NB4 (cell line): ENCODE results near the gene TSPAN10.

Experiments used
- MYC ChIP-seq: IDR thresholded peaks from 2 replicates; pipeline ENCODE4 v1.6.1; 2011; ENCODE audit warnings: low read depth, low read length
- POLR2A ChIP-seq: IDR thresholded peaks from 2 replicates; pipeline ENCODE4 v1.6.1; 2011; ENCODE audit warnings: mild to moderate bottlenecking; ENCODE audit not compliant: insufficient read length; ENCODE audit errors: extremely low read depth
- TF ChIP-seq, protein P1 (sequence below): IDR thresholded peaks from one replicate; pipeline ENCODE4 v1.5.1; 2012; ENCODE audit warnings: low read depth, low read length

DNA sequence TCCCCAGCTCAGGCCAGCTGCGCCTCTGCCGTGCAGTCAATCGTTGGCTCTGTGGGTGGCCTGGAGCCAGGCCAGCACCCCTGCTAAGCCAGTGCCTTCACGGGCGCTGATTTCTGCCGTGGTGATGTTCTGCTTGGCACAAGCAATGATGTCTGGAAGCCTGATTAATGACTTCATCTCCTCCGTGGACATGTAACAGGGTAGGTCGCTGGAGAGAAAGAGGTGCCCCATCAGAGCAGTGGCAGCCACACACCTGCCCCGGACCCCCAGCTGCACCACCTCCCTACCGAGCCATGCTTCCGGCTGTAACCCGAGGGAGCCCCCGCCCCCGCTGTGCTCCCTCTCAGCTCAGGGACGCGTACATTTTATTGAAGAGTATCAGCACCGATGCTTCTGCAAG is 44.7 kb downstream of the TSPAN10 start:
- TF ChIP-seq, protein P1, sequence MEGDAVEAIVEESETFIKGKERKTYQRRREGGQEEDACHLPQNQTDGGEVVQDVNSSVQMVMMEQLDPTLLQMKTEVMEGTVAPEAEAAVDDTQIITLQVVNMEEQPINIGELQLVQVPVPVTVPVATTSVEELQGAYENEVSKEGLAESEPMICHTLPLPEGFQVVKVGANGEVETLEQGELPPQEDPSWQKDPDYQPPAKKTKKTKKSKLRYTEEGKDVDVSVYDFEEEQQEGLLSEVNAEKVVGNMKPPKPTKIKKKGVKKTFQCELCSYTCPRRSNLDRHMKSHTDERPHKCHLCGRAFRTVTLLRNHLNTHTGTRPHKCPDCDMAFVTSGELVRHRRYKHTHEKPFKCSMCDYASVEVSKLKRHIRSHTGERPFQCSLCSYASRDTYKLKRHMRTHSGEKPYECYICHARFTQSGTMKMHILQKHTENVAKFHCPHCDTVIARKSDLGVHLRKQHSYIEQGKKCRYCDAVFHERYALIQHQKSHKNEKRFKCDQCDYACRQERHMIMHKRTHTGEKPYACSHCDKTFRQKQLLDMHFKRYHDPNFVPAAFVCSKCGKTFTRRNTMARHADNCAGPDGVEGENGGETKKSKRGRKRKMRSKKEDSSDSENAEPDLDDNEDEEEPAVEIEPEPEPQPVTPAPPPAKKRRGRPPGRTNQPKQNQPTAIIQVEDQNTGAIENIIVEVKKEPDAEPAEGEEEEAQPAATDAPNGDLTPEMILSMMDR: no peak
- TF ChIP-seq MYC (no peak), POLR2A (no peak)
